Stimulated activated CD4-positive, alpha-beta T cell treated with anti-CD3 and anti-CD28 coated beads, Interleukin-2, amount 100 ng/mL, for 4 hours (primary cell): Measurements from ENCODE around the gene IFT122.
"Not testable (repeated sequence)": the region's sequence is repeated elsewhere in the genome, so short reads cannot be mapped to it uniquely, and the experiment has no call there.

Experiments
- DNase-seq: peaks from one replicate; pipeline ENCODE4 v3.0.0-alpha.2; 2020; ENCODE audit warnings: low read depth

IFT122 gene

GRCh38 chr3:129540776-129541516, 100.9 kb downstream of the IFT122 start:
- no peak for DNase-seq

GRCh38 chr3:129542747-129543146, 102.7 kb downstream of the IFT122 start:
- DNase-seq = no peak

- DNase-seq = no peak
Observed at GRCh38 chr3:129543156-129543790, 103.2 kb downstream of the IFT122 start, which contains the start of gene H1-8. TSS of gene H1-8 (plus strand) at chr3:129543175. CDS start at chr3:129543219, 44 bp downstream.

GRCh38 chr3:129543999-129544398, 104.0 kb downstream of the IFT122 start:
- DNase-seq = no peak

DNA sequence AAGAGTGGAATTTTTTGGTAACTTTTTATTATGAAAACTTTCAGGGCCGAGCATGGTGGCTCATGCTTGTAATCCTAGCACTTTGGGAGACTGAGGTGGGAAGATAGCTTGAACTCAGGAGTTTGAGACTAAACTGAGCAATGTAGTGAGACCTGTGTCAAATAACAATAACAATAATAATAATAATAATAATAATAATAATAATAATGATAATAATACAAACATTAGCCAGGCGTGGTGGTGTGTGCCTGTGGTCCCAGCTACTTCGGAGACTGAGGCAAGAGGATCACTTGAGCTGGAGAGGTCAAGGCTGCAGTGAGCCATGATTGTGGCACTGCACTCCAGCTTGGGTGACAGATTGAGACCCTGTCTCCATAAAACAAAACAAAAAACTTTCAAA, 105.9 kb downstream of the IFT122 start:
- DNase-seq = not testable (repeated sequence)

GRCh38 chr3:129547241-129547640, 107.2 kb downstream of the IFT122 start:
- DNase-seq = no peak

GRCh38 chr3:129548104-129548965, 108.3 kb downstream of the IFT122 start:
- DNase-seq = no peak

DNA sequence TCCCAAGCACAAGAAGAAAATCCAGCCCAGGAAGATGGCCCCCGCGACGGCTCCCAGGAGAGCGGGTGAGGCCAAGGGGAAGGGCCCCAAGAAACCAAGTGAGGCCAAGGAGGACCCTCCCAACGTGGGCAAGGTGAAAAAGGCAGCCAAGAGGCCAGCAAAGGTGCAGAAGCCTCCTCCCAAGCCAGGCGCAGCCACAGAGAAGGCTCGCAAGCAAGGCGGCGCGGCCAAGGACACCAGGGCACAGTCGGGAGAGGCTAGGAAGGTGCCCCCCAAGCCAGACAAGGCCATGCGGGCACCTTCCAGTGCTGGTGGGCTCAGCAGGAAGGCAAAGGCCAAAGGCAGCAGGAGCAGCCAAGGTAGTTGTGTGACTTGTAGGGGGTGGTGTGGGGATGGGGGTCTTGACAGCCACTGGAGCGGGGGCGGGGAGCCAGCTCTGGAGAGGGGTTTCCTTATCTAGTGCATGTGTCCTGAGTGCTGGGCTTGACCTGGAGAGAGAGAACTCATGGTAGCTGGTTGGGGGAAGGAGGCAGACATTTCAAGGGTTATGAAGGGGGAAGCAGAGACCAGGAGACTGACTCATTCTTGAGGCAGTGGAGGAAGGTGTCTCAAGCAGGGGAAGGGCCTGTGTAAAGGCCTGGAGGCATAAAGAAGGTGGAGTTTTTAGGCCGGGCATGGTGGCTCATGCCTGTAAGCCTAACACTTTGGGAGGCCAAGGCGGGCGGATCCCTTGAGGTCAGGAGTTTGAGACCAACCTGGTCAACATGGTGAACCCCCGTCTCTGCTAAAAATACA, 109.2 kb downstream of the IFT122 start:
- DNase-seq = no peak

DNA sequence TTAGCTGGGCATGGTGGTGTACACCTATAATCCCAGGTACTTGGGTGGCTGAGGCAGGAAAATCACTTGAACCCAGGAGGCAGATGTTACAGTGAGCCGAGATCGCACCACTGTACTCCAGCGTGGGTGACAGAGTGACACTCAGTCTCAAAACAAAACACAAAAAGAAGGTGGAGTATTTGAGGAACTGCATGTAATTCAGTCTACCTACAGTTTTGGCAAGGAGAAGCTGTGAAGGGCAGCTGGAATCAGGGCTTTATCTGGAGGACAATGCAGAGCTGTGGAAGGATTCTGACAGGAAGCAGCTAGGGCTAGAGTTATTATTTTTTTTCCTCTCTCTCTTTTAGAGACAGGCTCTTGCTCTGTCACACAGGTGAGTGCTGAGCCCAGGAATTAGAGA, 109.8 kb downstream of the IFT122 start:
- no peak for DNase-seq

DNA sequence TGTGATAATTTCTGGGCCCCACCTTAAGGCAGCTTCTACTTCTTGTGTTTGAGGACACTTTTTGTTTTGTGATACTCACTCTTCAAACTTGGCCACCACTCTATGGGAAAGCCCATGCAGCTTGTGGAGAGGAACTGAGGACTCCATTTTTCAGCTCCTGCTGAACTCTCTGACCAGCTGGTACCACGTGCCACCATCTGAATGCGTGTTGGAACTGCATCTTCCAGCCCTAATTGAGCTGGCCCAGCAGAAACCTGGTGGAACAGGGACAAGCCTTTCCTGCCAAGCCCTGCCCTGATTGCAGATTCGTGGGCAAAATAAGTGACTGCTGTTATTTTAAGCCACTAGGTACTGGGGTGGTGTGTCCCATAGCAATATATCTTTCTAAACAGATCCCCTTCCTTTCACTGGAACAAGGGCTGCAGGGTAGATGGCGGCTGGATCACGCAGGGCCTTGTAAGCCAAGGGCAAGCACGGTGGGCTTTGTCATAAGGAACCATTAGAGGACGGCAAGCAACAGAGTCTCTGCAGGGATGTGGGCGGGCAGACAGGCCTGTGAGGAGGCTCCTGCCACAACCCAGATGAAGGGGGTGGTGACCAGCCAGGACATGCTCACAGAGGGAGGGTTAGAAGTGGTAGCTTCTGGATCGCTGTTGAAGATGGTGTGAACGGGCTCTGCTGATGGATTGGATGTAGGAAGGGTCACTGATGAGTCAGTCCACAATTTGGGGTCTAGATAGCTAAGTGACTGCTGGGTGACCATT, 112.4 kb downstream of the IFT122 start:
- DNase-seq = no peak

GRCh38 chr3:129553171-129553570, 113.1 kb downstream of the IFT122 start:
- DNase-seq = no peak

- DNase-seq = no peak
Observed at GRCh38 chr3:129553719-129554118, 113.7 kb downstream of the IFT122 start.

- DNase-seq = no peak
Observed at GRCh38 chr3:129554356-129555152, 114.5 kb downstream of the IFT122 start.

GRCh38 chr3:129555153-129555550, 115.1 kb downstream of the IFT122 start:
- DNase-seq = no peak

DNA sequence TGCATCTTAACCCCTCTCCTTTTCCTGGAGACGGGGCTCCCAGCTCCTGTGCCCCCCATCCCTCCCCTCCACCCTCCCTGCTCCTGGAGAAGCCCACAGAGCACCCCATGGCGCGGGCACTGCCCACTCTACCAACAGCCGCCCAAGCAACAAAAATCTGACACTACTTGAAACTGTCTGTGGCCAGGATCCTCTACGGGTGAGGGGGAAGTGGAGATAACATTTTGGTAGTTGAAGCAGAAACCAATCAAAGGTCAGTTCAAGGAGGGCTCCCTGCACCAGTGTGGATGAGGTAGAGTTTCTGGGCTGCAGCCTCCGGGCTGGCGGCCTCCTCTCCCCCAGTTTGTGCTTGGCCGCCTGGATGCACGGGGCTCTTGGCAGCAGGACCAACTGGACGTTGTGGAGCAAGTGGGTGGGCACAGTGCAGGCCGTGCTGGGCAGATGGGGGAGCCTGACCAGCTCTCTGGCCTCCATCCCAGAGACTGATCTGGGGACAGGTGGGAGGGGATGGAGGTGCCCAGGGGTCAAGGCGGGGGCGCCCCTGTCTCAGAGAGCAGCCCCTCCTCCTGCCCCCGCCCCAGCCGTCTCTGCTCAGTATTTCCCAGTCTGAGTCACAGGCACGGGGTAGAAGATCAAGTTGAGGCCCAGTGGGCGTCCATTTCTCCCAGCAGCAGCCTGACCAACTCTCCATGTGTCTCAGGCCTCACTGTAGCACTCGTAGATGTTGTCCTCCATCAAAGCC, 115.8 kb downstream of the IFT122 start:
- DNase-seq = no peak

DNA sequence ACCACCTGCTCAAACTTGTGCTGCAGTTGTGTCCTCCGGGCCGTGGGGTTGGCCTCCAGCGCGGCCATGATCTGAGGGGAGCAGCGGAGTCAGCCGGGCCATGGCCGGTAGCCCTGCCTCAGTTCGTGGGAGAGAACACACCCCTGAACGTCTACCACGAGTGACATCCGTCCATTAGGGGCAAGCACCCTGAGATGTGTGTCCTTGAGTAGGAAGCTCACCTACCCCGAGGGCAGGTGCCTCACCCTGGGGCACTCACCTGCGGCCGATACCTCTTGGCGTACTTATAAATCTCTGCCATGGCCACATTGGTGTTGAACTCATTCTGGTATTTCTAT, 116.3 kb downstream of the IFT122 start:
- DNase-seq = no peak

DNA sequence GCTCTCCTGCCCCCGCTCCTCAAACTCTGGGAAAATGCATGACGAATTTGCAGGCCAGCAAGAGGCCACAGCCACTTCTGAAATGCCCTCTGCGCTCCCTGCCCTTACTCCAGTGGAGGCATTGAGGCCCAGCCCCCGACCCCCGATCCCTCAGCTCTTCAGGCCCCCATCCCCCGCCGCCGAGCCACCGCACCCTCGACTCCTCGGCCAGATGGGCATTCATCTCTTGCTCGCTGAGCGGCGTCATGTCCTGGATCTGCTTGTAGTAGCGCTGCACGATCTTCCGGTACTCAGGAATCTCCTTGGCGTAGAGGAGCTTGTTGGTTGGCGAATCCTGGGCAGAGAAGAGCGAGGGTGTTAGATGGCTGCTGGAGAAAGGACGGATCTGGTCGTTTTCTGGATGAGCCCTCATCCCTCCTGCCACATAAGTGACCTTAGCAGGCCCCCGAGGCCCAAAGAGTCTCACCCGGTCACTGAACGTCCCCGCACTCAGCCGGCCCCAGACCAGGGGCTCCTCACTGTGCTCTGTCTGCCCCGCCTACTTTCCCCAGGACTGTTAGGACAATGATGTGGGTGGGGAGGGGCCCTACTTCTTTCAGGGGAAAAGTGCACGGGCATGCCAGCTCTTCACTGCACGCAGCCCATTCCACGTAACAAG, 117.0 kb downstream of the IFT122 start:
- DNase-seq = no peak

DNA sequence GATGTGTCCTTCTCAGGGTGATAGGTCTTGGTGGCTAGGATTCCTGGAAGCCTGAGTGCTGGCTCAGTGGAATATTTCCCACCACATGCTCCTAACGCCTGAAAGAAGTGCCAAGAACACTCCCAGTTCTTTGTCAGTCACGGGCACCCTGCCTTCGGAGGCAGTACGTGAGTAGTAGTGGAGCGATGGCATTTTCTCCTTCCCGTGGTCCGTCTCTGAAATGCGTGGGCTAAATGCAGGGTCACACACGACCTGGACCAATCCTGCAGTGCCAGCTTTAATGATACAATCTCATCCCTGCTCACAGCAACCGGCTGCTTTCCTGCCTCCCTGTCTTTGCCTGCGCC, 117.5 kb downstream of the IFT122 start:
- DNase-seq = no peak

DNA sequence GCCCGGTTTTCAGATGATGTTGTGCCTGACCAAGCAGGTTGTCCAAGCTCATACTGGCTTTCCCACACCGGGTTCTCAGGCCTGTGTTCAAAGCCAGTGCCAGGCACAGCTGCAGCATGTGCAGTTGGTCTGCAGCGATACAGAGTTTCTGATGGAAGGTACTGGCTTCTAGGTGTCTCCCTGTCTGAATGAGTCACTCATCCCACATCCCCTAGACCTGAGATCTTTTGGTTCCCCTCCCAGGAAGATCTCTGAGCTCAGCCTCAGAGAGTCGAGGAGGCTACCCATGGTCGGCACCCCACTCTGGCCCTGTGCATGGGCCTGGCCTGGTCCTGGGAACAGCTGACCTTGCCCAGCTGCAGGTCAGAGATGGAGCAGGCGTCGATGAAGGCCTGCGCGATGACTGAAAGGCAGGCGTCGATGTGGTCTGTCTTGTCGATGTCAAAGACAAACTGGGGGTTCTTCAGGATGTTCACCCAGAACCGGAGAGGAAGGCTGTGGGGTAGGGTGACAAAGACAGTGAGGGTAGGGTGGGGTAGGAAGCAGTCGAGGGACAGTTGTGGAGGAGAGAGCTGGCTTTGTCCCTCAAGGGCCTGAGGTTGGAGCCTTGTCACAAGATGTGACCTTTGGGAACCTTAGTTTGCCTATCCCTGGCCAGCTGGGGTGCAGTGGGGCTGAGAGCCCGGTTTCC, 118.2 kb downstream of the IFT122 start:
- DNase-seq = no peak
